T-helper 17 cell (primary cell): ENCODE results near the gene TBC1D22A. TPM values are rescaled to one million over a fixed set of nuclear protein-coding genes. Genes with fewer than 3 reads are reported as not detected.

Experiments used
- ATAC-seq: fragments of 150-1000 bp; cut with Tn5 transposase; 2 replicates; pipeline ENCODE4 v1.10.0; 2021; ENCODE audit warnings: mild to moderate bottlenecking, moderate library complexity
- DNase-seq, 3 donors: peaks; one replicate each; pipeline versions ENCODE4 v3.0.0 to v3.0.0-alpha.2; 2020 to 2021
- H3K9me3 ChIP-seq: one replicate; pipeline ENCODE4 v1.7.0; 2013; ENCODE audit warnings: low read length, mild to moderate bottlenecking; ENCODE audit not compliant: control insufficient read depth, poor library complexity, severe bottlenecking
- H3K27ac Mint-ChIP-seq: one replicate; pipeline ENCODE4 v1.8.0; 2022; ENCODE audit warnings: mild to moderate bottlenecking, moderate library complexity, mixed read lengths
- H3K27me3 Mint-ChIP-seq: one replicate; pipeline ENCODE4 v1.8.0; 2022; ENCODE audit warnings: mixed read lengths
- H3K36me3 Mint-ChIP-seq: one replicate; pipeline ENCODE4 v1.8.0; 2022; ENCODE audit warnings: low read depth, mixed read lengths
- H3K4me1 Mint-ChIP-seq: one replicate; pipeline ENCODE4 v1.8.0; 2022; ENCODE audit warnings: mild to moderate bottlenecking, mixed read lengths
- H3K4me3 Mint-ChIP-seq: one replicate; pipeline ENCODE4 v1.8.0; 2022; ENCODE audit warnings: mild to moderate bottlenecking, moderate library complexity, mixed read lengths
- total RNA-seq, 4 donors: library from RNA in 2 of 4; stranded (reverse) in 2 of 4; gene quantifications; one replicate each; pipeline ENCODE4 v1.2.3 and lab custom pipeline; 2022 to 2026

Gene TBC1D22A
- total RNA-seq, 2 donors from 2014 or later, result 42.1 to 43.8 TPM

GRCh38 chr22:47145883-47146282 lies 383.4 kb downstream of the TBC1D22A start:
- H3K27ac Mint-ChIP-seq, result no peak overlapping the region
- no peak overlapping the region for H3K4me3 Mint-ChIP-seq
- no peaks in the 10 kb centered on the region for H3K9me3 ChIP-seq
- peaks cover 3% of the 10 kb centered on the region for H3K4me1 Mint-ChIP-seq
- no peak for DNase-seq
- no peaks in the 10 kb centered on the region for H3K27me3 Mint-ChIP-seq
- no peaks in the 10 kb centered on the region for H3K36me3 Mint-ChIP-seq
- no peak for ATAC-seq

- DNase-seq (no peak), ATAC-seq (no peak)
- Mint-ChIP-seq H3K4me3 (no peak overlapping the region), H3K36me3 (no peaks in the 10 kb centered on the region), H3K27ac (peak overlapping the region; percentile 57), H3K27me3 (no peaks in the 10 kb centered on the region), H3K4me1 (peaks cover 3% of the 10 kb centered on the region)
- H3K9me3 ChIP-seq, result no peaks in the 10 kb centered on the region
Observed at GRCh38 chr22:47146391-47146790, 383.9 kb downstream of the TBC1D22A start.

- Mint-ChIP-seq H3K4me1 (peaks cover 3% of the 10 kb centered on the region), H3K27me3 (no peaks in the 10 kb centered on the region), H3K36me3 (no peaks in the 10 kb centered on the region), H3K4me3 (no peak overlapping the region), H3K27ac (peak overlapping the region; percentile 57)
- ATAC-seq, result no peak
- no peaks in the 10 kb centered on the region for H3K9me3 ChIP-seq
- no peak for DNase-seq
Observed at GRCh38 chr22:47146941-47147340, 384.5 kb downstream of the TBC1D22A start.

- H3K9me3 ChIP-seq, result no peaks in the 10 kb centered on the region
- H3K4me1 Mint-ChIP-seq, result peaks cover 3% of the 10 kb centered on the region
- H3K4me3 Mint-ChIP-seq, result no peak overlapping the region
- H3K27ac Mint-ChIP-seq, result no peak overlapping the region
- no peaks in the 10 kb centered on the region for H3K36me3 Mint-ChIP-seq
- ATAC-seq (no peak), DNase-seq (no peak)
- H3K27me3 Mint-ChIP-seq, result no peaks in the 10 kb centered on the region
Observed at GRCh38 chr22:47147572-47147971, 385.1 kb downstream of the TBC1D22A start.

- DNase-seq (no peak), ATAC-seq (no peak)
- Mint-ChIP-seq H3K36me3 (no peaks in the 10 kb centered on the region), H3K4me3 (no peak overlapping the region), H3K27ac (no peak overlapping the region), H3K4me1 (peaks cover 5% of the 10 kb centered on the region), H3K27me3 (no peaks in the 10 kb centered on the region)
- no peaks in the 10 kb centered on the region for H3K9me3 ChIP-seq
Observed at GRCh38 chr22:47148510-47148909, 386.1 kb downstream of the TBC1D22A start.

- Mint-ChIP-seq H3K27ac (no peak overlapping the region), H3K4me1 (peaks cover 5% of the 10 kb centered on the region), H3K36me3 (no peaks in the 10 kb centered on the region), H3K27me3 (no peaks in the 10 kb centered on the region), H3K4me3 (no peak overlapping the region)
- ATAC-seq (no peak), DNase-seq (no peak)
- H3K9me3 ChIP-seq, result no peaks in the 10 kb centered on the region
Observed at GRCh38 chr22:47148956-47149728, 386.7 kb downstream of the TBC1D22A start.

GRCh38 chr22:47149976-47150375 lies 387.5 kb downstream of the TBC1D22A start:
- Mint-ChIP-seq H3K4me1 (peaks cover 7% of the 10 kb centered on the region), H3K27me3 (no peaks in the 10 kb centered on the region)
- no peak for DNase-seq

GRCh38 chr22:47150426-47150825 lies 388.0 kb downstream of the TBC1D22A start:
- Mint-ChIP-seq H3K4me1 (peaks cover 4% of the 10 kb centered on the region), H3K27ac (no peak overlapping the region), H3K36me3 (no peaks in the 10 kb centered on the region), H3K4me3 (no peak overlapping the region), H3K27me3 (no peaks in the 10 kb centered on the region)
- ATAC-seq (no peak), DNase-seq (no peak)
- no peaks in the 10 kb centered on the region for H3K9me3 ChIP-seq

More at GRCh38 chr22:47149976-47150375, 387.5 kb downstream of the TBC1D22A start:
- no peak for ATAC-seq
- H3K9me3 ChIP-seq, result no peaks in the 10 kb centered on the region
- H3K27ac Mint-ChIP-seq, result no peak overlapping the region
- no peaks in the 10 kb centered on the region for H3K36me3 Mint-ChIP-seq
- H3K4me3 Mint-ChIP-seq, result no peak overlapping the region

GRCh38 chr22:47151064-47151463 lies 388.6 kb downstream of the TBC1D22A start:
- ATAC-seq, result no peak
- no peaks in the 10 kb centered on the region for H3K27me3 Mint-ChIP-seq
- peaks cover 7% of the 10 kb centered on the region for H3K4me1 Mint-ChIP-seq
- H3K9me3 ChIP-seq, result no peaks in the 10 kb centered on the region
- peaks cover under 1% of the 10 kb centered on the region for H3K36me3 Mint-ChIP-seq
- H3K4me3 Mint-ChIP-seq, result peak overlapping the region; percentile 36
- no peak overlapping the region for H3K27ac Mint-ChIP-seq
- DNase-seq, result no peak

GRCh38 chr22:47151490-47151889 lies 389.0 kb downstream of the TBC1D22A start:
- DNase-seq, result no peak
- H3K9me3 ChIP-seq, result no peaks in the 10 kb centered on the region
- Mint-ChIP-seq H3K4me1 (peaks cover 7% of the 10 kb centered on the region), H3K27me3 (no peaks in the 10 kb centered on the region), H3K4me3 (no peak overlapping the region), H3K36me3 (peaks cover 2% of the 10 kb centered on the region), H3K27ac (no peak overlapping the region)
- ATAC-seq, result no peak

- Mint-ChIP-seq H3K27ac (no peak overlapping the region), H3K4me3 (no peak overlapping the region), H3K4me1 (peaks cover 7% of the 10 kb centered on the region), H3K27me3 (no peaks in the 10 kb centered on the region), H3K36me3 (peaks cover 3% of the 10 kb centered on the region)
- DNase-seq (no peak), ATAC-seq (no peak)
- H3K9me3 ChIP-seq, result no peaks in the 10 kb centered on the region
Observed at GRCh38 chr22:47152236-47152635, 389.8 kb downstream of the TBC1D22A start.

- DNase-seq (no peak), ATAC-seq (no peak)
- no peaks in the 10 kb centered on the region for H3K9me3 ChIP-seq
- Mint-ChIP-seq H3K27me3 (no peaks in the 10 kb centered on the region), H3K27ac (no peak overlapping the region), H3K4me3 (no peak overlapping the region), H3K36me3 (peaks cover 5% of the 10 kb centered on the region), H3K4me1 (peaks cover 7% of the 10 kb centered on the region)
Observed at GRCh38 chr22:47152938-47153337, 390.5 kb downstream of the TBC1D22A start.

GRCh38 chr22:47153854-47154525 lies 391.5 kb downstream of the TBC1D22A start:
- peaks cover 7% of the 10 kb centered on the region for H3K4me1 Mint-ChIP-seq
- no peak overlapping the region for H3K4me3 Mint-ChIP-seq
- H3K36me3 Mint-ChIP-seq, result peaks cover 5% of the 10 kb centered on the region
- no peaks in the 10 kb centered on the region for H3K9me3 ChIP-seq
- no peaks in the 10 kb centered on the region for H3K27me3 Mint-ChIP-seq
- DNase-seq (no peak), ATAC-seq (no peak)
- H3K27ac Mint-ChIP-seq, result no peak overlapping the region
